Caco-2 (cell line): Measurements from ENCODE around the gene DERL2. TPM values are rescaled to one million over a fixed set of nuclear protein-coding genes. Genes with fewer than 3 reads are reported as not detected.

ENCODE experiments used
- BruUV-seq: library from RNA; stranded (reverse); fragments of 400-500 nt; replicated peaks from 2 replicates; lab custom pipeline; 2021; lab: Mats Ljungman, UMichigan
- CTCF ChIA-PET: fragments of 300-600 bp; sonication (Branson Sonifier 250); formaldehyde crosslinking; loops from one replicate; lab custom pipeline; 2022; ENCODE audit warnings: antibody characterized with exemption; lab: Charles Lee
- POLR2A ChIA-PET: fragments of 300-600 bp; sonication (Branson Sonifier 250); formaldehyde crosslinking; loops from one replicate; lab custom pipeline; 2022; ENCODE audit warnings: antibody characterized with exemption; lab: Charles Lee
- DNase-seq, 2 experiments: peaks; one replicate each; pipeline versions ENCODE4 v3.0.0 to v3.0.0-alpha.2; 2020 to 2022
- H3K27me3 ChIP-seq: replicated peaks from 2 replicates; pipeline ENCODE4 v1.6.0; 2011; ENCODE audit warnings: low read length; ENCODE audit not compliant: control insufficient read depth, insufficient read depth
- H3K36me3 ChIP-seq: 2 replicates; pipeline ENCODE4 v1.5.1; 2011; ENCODE audit warnings: low read length; ENCODE audit not compliant: control insufficient read depth, insufficient read depth
- H3K4me1 ChIP-seq: fragments of 250-450 bp; sonication (Bioruptor Pico); 2 replicates; pipeline ENCODE4 v1.5.1; 2020; ENCODE audit warnings: mild to moderate bottlenecking
- H3K4me3 ChIP-seq: 2 replicates; pipeline ENCODE4 v1.5.1; 2011; ENCODE audit warnings: low read depth, mild to moderate bottlenecking, control low read depth, low read length
- H3K9me3 ChIP-seq: fragments of 250-450 bp; sonication (Bioruptor Pico); 2 replicates; pipeline ENCODE4 v1.5.1; 2020; ENCODE audit warnings: mild to moderate bottlenecking, moderate library complexity
- H3K27ac Mint-ChIP-seq: one replicate; pipeline ENCODE4 v1.8.0; 2022; ENCODE audit warnings: mixed read lengths; ENCODE audit not compliant: unreplicated experiment
- H3K27me3 Mint-ChIP-seq: one replicate; pipeline ENCODE4 v1.8.0; 2022; ENCODE audit warnings: mixed read lengths; ENCODE audit not compliant: insufficient read depth, unreplicated experiment
- H3K36me3 Mint-ChIP-seq: one replicate; pipeline ENCODE4 v1.8.0; 2022; ENCODE audit warnings: mild to moderate bottlenecking, mixed read lengths; ENCODE audit not compliant: insufficient read depth, unreplicated experiment
- H3K4me1 Mint-ChIP-seq: one replicate; pipeline ENCODE4 v1.8.0; 2022; ENCODE audit warnings: low read depth, mixed read lengths; ENCODE audit not compliant: unreplicated experiment
- H3K4me3 Mint-ChIP-seq: one replicate; pipeline ENCODE4 v1.8.0; 2022; ENCODE audit warnings: mild to moderate bottlenecking, moderate library complexity, mixed read lengths; ENCODE audit not compliant: unreplicated experiment
- H3K9me3 Mint-ChIP-seq: one replicate; pipeline ENCODE4 v1.8.0; 2022; ENCODE audit warnings: mixed read lengths; ENCODE audit not compliant: unreplicated experiment
- intact Hi-C: fragments of 100-400 bp; cut with micrococcal nuclease; formaldehyde crosslinking; loops from one replicate; pipeline ENCODE4 v1.10.0; 2022; ENCODE audit not compliant: unreplicated experiment
- total RNA-seq: library from RNA; stranded (reverse); gene quantifications from 2 replicates; pipeline ENCODE4 v1.2.3, GENCODE V29; 2022
- TF ChIP-seq, protein P1 (sequence below), 2 experiments: fragments of 200-600 bp in 1 of 2; IDR thresholded peaks; 1 replicate in 1 of 2; 2 replicates in 1 of 2; pipeline versions ENCODE4 v1.5.1 to v1.8.0; 2011 to 2022; ENCODE audit warnings: antibody characterized with exemption in 1 of 2, control low read depth in 1 of 2, inconsistent platforms in 1 of 2, low read depth in 1 of 2, low read length in 1 of 2, mild to moderate bottlenecking in 1 of 2, moderate library complexity in 1 of 2; ENCODE audit not compliant: insufficient read depth in 1 of 2, severe bottlenecking in 1 of 2, unreplicated experiment in 1 of 2

DERL2 gene
- total RNA-seq, 1 experiment from 2014 or later = 34.9 TPM

DNA sequence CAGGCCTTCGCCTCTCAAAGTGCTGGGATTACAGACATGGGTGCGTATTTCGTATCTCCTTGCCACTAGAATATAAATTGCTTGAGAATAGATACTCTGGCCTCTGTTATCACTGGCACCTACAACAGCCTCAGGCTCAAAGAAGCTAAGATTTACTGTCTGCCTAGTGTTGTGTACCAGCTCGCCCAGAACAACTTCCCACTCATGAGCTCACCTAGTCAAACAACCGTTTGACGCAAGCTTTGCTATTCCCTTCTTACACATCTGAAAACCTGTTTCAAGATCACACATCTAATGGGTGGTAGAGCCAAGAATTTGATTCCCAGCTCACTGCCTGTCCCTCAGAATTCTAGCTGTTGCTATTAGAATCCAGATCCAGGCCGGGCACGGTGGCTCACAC is 24.8 kb upstream of the DERL2 start:
- Histone ChIP-seq H3K36me3 (no peaks in the 10 kb centered on the region), H3K4me1 (no peaks in the 10 kb centered on the region), H3K9me3 (no peaks in the 10 kb centered on the region), H3K27me3 (no peaks in the 10 kb centered on the region), H3K4me3 (no peak overlapping the region)
- H3K4me3 Mint-ChIP-seq = no peak overlapping the region
- intact Hi-C loops = no loop called here
- no peaks in the 10 kb centered on the region for H3K27me3 Mint-ChIP-seq
- ChIA-PET POLR2A (no interaction called here), CTCF (no interaction called here)
- no peak for DNase-seq
- H3K9me3 Mint-ChIP-seq = no peaks in the 10 kb centered on the region
- no peak overlapping the region for H3K27ac Mint-ChIP-seq
- TF ChIP-seq, protein P1, sequence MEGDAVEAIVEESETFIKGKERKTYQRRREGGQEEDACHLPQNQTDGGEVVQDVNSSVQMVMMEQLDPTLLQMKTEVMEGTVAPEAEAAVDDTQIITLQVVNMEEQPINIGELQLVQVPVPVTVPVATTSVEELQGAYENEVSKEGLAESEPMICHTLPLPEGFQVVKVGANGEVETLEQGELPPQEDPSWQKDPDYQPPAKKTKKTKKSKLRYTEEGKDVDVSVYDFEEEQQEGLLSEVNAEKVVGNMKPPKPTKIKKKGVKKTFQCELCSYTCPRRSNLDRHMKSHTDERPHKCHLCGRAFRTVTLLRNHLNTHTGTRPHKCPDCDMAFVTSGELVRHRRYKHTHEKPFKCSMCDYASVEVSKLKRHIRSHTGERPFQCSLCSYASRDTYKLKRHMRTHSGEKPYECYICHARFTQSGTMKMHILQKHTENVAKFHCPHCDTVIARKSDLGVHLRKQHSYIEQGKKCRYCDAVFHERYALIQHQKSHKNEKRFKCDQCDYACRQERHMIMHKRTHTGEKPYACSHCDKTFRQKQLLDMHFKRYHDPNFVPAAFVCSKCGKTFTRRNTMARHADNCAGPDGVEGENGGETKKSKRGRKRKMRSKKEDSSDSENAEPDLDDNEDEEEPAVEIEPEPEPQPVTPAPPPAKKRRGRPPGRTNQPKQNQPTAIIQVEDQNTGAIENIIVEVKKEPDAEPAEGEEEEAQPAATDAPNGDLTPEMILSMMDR (IDR thresholded peaks at IDR 0.05; ENCODE audit: insufficient read depth in 1 of 2, low read depth in 1 of 2, low read length in 1 of 2, severe bottlenecking in 1 of 2, unreplicated experiment in 1 of 2) = no peak
- no TSS peak for BruUV-seq
- no peaks in the 10 kb centered on the region for H3K4me1 Mint-ChIP-seq
- H3K36me3 Mint-ChIP-seq = no peaks in the 10 kb centered on the region

DNA sequence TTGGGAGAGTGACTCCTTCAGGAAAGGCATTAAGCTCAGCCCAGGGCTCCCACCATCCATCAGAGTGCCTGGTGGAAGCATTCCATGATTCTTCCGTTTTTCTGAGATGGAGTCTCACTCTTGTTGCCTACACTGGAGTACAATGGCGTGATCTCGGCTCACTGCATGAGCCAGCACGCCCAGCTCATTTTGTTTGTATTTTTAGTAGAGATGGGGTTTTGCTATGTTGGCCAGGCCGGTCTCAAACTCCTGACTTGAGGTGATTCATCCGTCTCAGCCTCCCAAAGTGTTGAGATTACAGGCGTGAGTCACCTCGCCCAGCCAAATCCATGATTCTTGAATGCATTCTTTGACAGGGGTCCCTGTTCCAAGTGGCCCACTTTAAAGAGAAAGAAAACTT is 23.5 kb upstream of the DERL2 start:
- no peaks in the 10 kb centered on the region for H3K4me1 ChIP-seq
- no peak for DNase-seq
- ChIA-PET POLR2A (no interaction called here), CTCF (no interaction called here)
- Mint-ChIP-seq H3K36me3 (no peaks in the 10 kb centered on the region), H3K4me3 (no peak overlapping the region), H3K9me3 (no peaks in the 10 kb centered on the region), H3K27me3 (no peaks in the 10 kb centered on the region), H3K27ac (no peak overlapping the region), H3K4me1 (no peaks in the 10 kb centered on the region)
- H3K4me3 ChIP-seq = no peak overlapping the region
- no peaks in the 10 kb centered on the region for H3K36me3 ChIP-seq
- no TSS peak for BruUV-seq
- intact Hi-C loops = no loop called here
- TF ChIP-seq, protein P1 (IDR thresholded peaks at IDR 0.05; ENCODE audit: insufficient read depth in 1 of 2, low read depth in 1 of 2, low read length in 1 of 2, severe bottlenecking in 1 of 2, unreplicated experiment in 1 of 2) = no peak
- no peaks in the 10 kb centered on the region for H3K9me3 ChIP-seq
- no peaks in the 10 kb centered on the region for H3K27me3 ChIP-seq

DNA sequence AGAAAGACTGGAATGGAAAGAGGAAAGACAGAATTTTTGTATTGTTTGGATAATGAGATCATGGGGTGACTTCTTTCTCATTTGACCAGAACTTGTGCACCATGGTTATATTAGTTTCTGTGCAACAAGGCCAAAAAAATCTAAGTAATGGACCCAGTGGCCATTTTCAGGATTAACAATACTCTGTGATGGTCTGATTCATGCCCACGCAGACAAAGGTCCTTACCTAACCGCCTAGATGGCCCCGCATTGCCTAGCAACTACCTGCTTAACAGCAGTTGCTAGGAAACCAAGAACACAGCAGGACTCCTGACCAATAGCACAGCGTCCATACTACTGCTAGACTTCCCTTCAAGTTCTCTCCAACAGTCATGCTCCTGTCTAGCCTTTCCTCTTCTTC is 22.8 kb upstream of the DERL2 start:
- Histone ChIP-seq H3K4me3 (no peak overlapping the region), H3K9me3 (no peaks in the 10 kb centered on the region), H3K27me3 (no peaks in the 10 kb centered on the region), H3K36me3 (no peaks in the 10 kb centered on the region), H3K4me1 (no peaks in the 10 kb centered on the region)
- no peak for DNase-seq
- H3K9me3 Mint-ChIP-seq = no peaks in the 10 kb centered on the region
- TF ChIP-seq, protein P1 (IDR thresholded peaks at IDR 0.05; ENCODE audit: insufficient read depth in 1 of 2, low read depth in 1 of 2, low read length in 1 of 2, severe bottlenecking in 1 of 2, unreplicated experiment in 1 of 2) = no peak
- POLR2A ChIA-PET = no interaction called here
- no peak overlapping the region for H3K4me3 Mint-ChIP-seq
- H3K27ac Mint-ChIP-seq = no peak overlapping the region
- H3K27me3 Mint-ChIP-seq = no peaks in the 10 kb centered on the region
- H3K4me1 Mint-ChIP-seq = no peaks in the 10 kb centered on the region
- intact Hi-C loops = no loop called here
- no TSS peak for BruUV-seq
- H3K36me3 Mint-ChIP-seq = no peaks in the 10 kb centered on the region
- CTCF ChIA-PET = no interaction called here
